CD4-positive, alpha-beta T cell treated with Interleukin-12 subunit alpha and Interleukin-12 subunit beta, for 1 hour (primary cell): Measurements from ENCODE around the gene IQSEC1.
A peak's percentile ranks its signal among the peaks of the same experiment; 100 is the strongest.

Experiments
- DNase-seq: peaks from one replicate; pipeline ENCODE4 v3.0.0-alpha.2; 2020

IQSEC1 gene

GRCh38 chr3:13013994-13014754 lies 59.1 kb downstream of the IQSEC1 start:
- peak; percentile 74 for DNase-seq

GRCh38 chr3:13013566-13013965 lies 59.7 kb downstream of the IQSEC1 start:
- no peak for DNase-seq

- DNase-seq: no peak
Observed at GRCh38 chr3:13013151-13013561, 60.1 kb downstream of the IQSEC1 start.

- peak; percentile 71 for DNase-seq
Observed at GRCh38 chr3:13012221-13012691, 61.0 kb downstream of the IQSEC1 start.

- DNase-seq: peak; percentile 91
Observed at GRCh38 chr3:13011573-13012220, 61.5 kb downstream of the IQSEC1 start.

GRCh38 chr3:13010780-13011572 lies 62.3 kb downstream of the IQSEC1 start:
- no peak for DNase-seq

- no peak for DNase-seq
Observed at GRCh38 chr3:13009946-13010315, 63.3 kb downstream of the IQSEC1 start.

- DNase-seq: peak; percentile 82
Observed at GRCh38 chr3:13009132-13009945, 63.9 kb downstream of the IQSEC1 start.

- no peak for DNase-seq
Observed at GRCh38 chr3:13008155-13008995, 64.9 kb downstream of the IQSEC1 start.

GRCh38 chr3:13007251-13007941 lies 65.8 kb downstream of the IQSEC1 start:
- no peak for DNase-seq

- DNase-seq: no peak
Observed at GRCh38 chr3:13006216-13006990, 66.8 kb downstream of the IQSEC1 start.

GRCh38 chr3:13005301-13005700 lies 67.9 kb downstream of the IQSEC1 start:
- DNase-seq: no peak

GRCh38 chr3:13004376-13004775 lies 68.9 kb downstream of the IQSEC1 start:
- DNase-seq: no peak

GRCh38 chr3:13003608-13004007 lies 69.6 kb downstream of the IQSEC1 start:
- DNase-seq: no peak

GRCh38 chr3:13002398-13003124 lies 70.7 kb downstream of the IQSEC1 start:
- peak; percentile 57 for DNase-seq

- DNase-seq: peak; percentile 44
Observed at GRCh38 chr3:12999147-13000140, 73.8 kb downstream of the IQSEC1 start.

GRCh38 chr3:12998648-12999047 lies 74.6 kb downstream of the IQSEC1 start:
- no peak for DNase-seq

GRCh38 chr3:12997387-12997786 lies 75.8 kb downstream of the IQSEC1 start:
- no peak for DNase-seq
